ENCODE data around the gene ABHD10. TPM values are rescaled to one million over a fixed set of nuclear protein-coding genes. Genes with fewer than 3 reads are reported as not detected.

Gene ABHD10
- total RNA-seq, 1 donor from 2014 or later: 26.4 TPM

GRCh38 chr3:111949712-111950111 lies 29.1 kb upstream of the ABHD10 start:
- Mint-ChIP-seq H3K27ac (no peak overlapping the region), H3K4me1 (peaks cover 8% of the 10 kb centered on the region), H3K9me3 (no peaks in the 10 kb centered on the region), H3K27me3 (ENCODE audit: low read depth) (no peaks in the 10 kb centered on the region), H3K36me3 (peaks cover 1% of the 10 kb centered on the region), H3K4me3 (no peak overlapping the region)
- DNase-seq (ENCODE audit: low spot score in 2 of 2, unreplicated experiment in 2 of 2): no peak
- TF ChIP-seq CTCF (IDR thresholded peaks at IDR 0.05; ENCODE audit: unreplicated experiment): no peak

- no peak overlapping the region for H3K27ac Mint-ChIP-seq
- DNase-seq (ENCODE audit: low spot score in 2 of 2, unreplicated experiment in 2 of 2): no peak
- H3K4me3 Mint-ChIP-seq: no peak overlapping the region
- no peaks in the 10 kb centered on the region for H3K27me3 Mint-ChIP-seq (ENCODE audit: low read depth)
- peaks cover 8% of the 10 kb centered on the region for H3K4me1 Mint-ChIP-seq
- no peak for TF ChIP-seq CTCF (IDR thresholded peaks at IDR 0.05; ENCODE audit: unreplicated experiment)
- H3K36me3 Mint-ChIP-seq: peaks cover 1% of the 10 kb centered on the region
- no peaks in the 10 kb centered on the region for H3K9me3 Mint-ChIP-seq
Measured at GRCh38 chr3:111951032-111951431, 27.8 kb upstream of the ABHD10 start.

GRCh38 chr3:111952086-111952485 lies 26.7 kb upstream of the ABHD10 start:
- H3K9me3 Mint-ChIP-seq: no peaks in the 10 kb centered on the region
- no peaks in the 10 kb centered on the region for H3K27me3 Mint-ChIP-seq (ENCODE audit: low read depth)
- peaks cover 5% of the 10 kb centered on the region for H3K4me1 Mint-ChIP-seq
- peaks cover 1% of the 10 kb centered on the region for H3K36me3 Mint-ChIP-seq
- DNase-seq (ENCODE audit: low spot score in 2 of 2, unreplicated experiment in 2 of 2): no peak
- H3K4me3 Mint-ChIP-seq: no peak overlapping the region
- TF ChIP-seq CTCF (IDR thresholded peaks at IDR 0.05; ENCODE audit: unreplicated experiment): no peak
- no peak overlapping the region for H3K27ac Mint-ChIP-seq

- no peaks in the 10 kb centered on the region for H3K27me3 Mint-ChIP-seq (ENCODE audit: low read depth)
- peaks cover 1% of the 10 kb centered on the region for H3K36me3 Mint-ChIP-seq
- peaks cover 5% of the 10 kb centered on the region for H3K4me1 Mint-ChIP-seq
- TF ChIP-seq CTCF (IDR thresholded peaks at IDR 0.05; ENCODE audit: unreplicated experiment): no peak
- no peak for DNase-seq (ENCODE audit: low spot score in 2 of 2, unreplicated experiment in 2 of 2)
- no peak overlapping the region for H3K4me3 Mint-ChIP-seq
- H3K27ac Mint-ChIP-seq: no peak overlapping the region
- no peaks in the 10 kb centered on the region for H3K9me3 Mint-ChIP-seq
Measured at GRCh38 chr3:111952866-111953450, 25.9 kb upstream of the ABHD10 start.

GRCh38 chr3:111954228-111954990 lies 24.4 kb upstream of the ABHD10 start:
- H3K4me3 Mint-ChIP-seq: no peak overlapping the region
- peaks cover 1% of the 10 kb centered on the region for H3K36me3 Mint-ChIP-seq
- no peak for DNase-seq (ENCODE audit: low spot score in 2 of 2, unreplicated experiment in 2 of 2)
- no peak for TF ChIP-seq CTCF (IDR thresholded peaks at IDR 0.05; ENCODE audit: unreplicated experiment)
- peaks cover 5% of the 10 kb centered on the region for H3K4me1 Mint-ChIP-seq
- H3K27me3 Mint-ChIP-seq (ENCODE audit: low read depth): no peaks in the 10 kb centered on the region
- H3K27ac Mint-ChIP-seq: no peak overlapping the region
- H3K9me3 Mint-ChIP-seq: no peaks in the 10 kb centered on the region
